GM13976 (cell line): ENCODE measurements around the gene EIF1AX.
"Not testable (repeated sequence)": the region's sequence is repeated elsewhere in the genome, so short reads cannot be mapped to it uniquely, and the experiment has no call there.

Experiments
- DNase-seq: peaks from one replicate; pipeline ENCODE4 v3.0.0; 2012; ENCODE audit warnings: low spot score
- in situ Hi-C: fragments of 300-500 bp; cut with MboI; formaldehyde crosslinking; loops from one replicate; pipeline ENCODE4 v1.12.0; 2022; ENCODE audit warnings: low sequenced_read_pairs, mixed read lengths, inconsistent platforms; ENCODE audit not compliant: unreplicated experiment
- TF ChIP-seq, protein P1 (sequence below): IDR thresholded peaks from 2 replicates; pipeline ENCODE4 v1.5.1; 2012; ENCODE audit warnings: borderline replicate concordance, mild to moderate bottlenecking; ENCODE audit not compliant: insufficient read depth; ENCODE audit errors: extremely low read depth, missing control alignments, control extremely low read depth

EIF1AX gene

DNA sequence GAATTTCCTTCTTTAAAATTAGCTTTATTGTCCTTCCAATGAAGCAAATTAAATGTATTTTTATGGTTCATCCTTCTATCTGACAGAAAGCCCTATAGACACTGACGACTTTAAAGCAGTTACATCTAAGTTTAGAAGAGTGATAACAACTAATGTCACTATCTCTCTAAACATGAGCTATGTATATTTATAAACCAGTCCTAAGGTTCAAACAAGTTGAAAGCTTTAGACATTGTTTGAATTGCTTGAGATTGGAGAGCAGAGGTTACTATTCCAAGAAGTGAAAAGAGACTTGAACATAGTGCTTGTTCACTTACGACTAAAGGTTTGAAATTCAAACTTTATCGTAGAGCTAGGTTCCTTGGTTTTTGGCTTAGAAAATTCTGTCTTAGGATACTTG is 30.2 kb upstream of the EIF1AX start:
- DNase-seq, result no peak
- TF ChIP-seq, protein P1, sequence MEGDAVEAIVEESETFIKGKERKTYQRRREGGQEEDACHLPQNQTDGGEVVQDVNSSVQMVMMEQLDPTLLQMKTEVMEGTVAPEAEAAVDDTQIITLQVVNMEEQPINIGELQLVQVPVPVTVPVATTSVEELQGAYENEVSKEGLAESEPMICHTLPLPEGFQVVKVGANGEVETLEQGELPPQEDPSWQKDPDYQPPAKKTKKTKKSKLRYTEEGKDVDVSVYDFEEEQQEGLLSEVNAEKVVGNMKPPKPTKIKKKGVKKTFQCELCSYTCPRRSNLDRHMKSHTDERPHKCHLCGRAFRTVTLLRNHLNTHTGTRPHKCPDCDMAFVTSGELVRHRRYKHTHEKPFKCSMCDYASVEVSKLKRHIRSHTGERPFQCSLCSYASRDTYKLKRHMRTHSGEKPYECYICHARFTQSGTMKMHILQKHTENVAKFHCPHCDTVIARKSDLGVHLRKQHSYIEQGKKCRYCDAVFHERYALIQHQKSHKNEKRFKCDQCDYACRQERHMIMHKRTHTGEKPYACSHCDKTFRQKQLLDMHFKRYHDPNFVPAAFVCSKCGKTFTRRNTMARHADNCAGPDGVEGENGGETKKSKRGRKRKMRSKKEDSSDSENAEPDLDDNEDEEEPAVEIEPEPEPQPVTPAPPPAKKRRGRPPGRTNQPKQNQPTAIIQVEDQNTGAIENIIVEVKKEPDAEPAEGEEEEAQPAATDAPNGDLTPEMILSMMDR, result no peak
- in situ Hi-C loops, result no loop called here

- DNase-seq, in situ Hi-C loops: not testable (repeated sequence)
Measured at GRCh38 chrX:20162516-20162915, 20.9 kb upstream of the EIF1AX start.

DNA sequence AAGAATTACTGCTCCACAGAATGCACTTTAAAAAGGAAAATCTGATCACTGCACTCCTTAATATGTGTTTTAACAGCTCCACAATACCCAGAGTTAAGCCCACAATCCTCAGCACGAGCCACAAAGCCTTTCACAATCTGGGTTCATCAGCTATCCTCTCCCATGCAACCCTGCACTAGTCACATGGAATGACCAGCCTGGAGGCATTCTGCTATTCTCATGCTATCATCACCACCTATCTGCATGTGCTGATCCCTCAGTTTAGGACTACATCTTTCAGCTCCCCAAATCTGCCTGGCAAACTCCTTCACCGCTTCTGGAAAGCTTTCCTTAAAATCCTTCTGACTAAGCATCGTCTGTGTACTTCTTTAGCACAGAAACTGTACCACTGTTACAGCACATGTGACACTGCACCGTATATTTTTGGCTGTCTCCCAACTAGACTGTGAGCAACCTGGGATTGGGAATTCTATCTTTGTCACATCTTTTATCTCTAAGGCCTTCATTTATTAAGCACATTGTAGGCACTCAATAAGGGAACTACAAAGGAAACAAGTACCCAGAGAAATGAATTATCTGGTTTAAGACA is 18.3 kb upstream of the EIF1AX start:
- no peak for DNase-seq
- in situ Hi-C loops, result no loop called here
- TF ChIP-seq, protein P1, result no peak

- TF ChIP-seq, protein P1, result no peak
- DNase-seq, result no peak
- in situ Hi-C loops, result no loop called here
Measured at GRCh38 chrX:20151689-20152088, 10.1 kb upstream of the EIF1AX start.

DNA sequence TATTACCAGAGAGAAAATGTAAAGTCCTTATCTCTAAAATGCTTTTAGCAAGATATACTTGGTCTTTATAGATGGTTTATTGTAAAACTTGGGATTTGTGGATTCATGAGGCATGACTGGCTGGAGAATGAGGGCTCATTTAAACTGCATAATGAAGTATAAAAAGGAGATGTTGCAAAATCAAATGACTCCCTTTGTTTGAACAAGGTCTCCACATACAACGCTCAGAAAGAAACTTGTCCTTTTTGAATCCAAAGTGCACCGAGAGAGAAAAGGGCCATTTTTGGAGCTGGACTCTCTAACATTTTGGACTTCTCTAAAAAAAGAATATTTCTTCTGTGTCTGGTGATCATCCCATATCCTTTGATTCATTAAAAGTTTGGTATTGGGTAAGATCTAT is 7.7 kb upstream of the EIF1AX start:
- in situ Hi-C loops, result no loop called here
- no peak for DNase-seq
- TF ChIP-seq, protein P1, result no peak

DNA sequence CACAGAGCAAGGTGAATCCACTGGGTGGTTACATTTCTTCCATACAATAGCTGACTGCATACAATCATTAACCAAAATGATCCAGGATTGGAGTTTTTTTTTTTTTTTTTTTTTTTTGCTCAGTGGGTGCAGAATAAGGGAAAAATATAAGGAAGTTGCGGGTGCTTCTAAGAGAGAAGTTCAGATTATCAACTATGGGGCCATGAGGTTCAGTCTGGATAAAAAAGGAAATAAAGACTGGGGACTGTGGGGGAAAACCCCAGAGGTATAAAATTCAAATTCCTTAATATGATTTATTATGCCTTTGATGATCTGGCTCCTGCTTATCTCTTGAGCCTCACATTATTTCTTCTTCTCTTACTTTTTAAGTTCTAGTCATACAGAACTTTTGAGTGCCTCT is 5.9 kb upstream of the EIF1AX start:
- no peak for DNase-seq
- in situ Hi-C loops, result no loop called here
- TF ChIP-seq, protein P1, result no peak

GRCh38 chrX:20144491-20144890 is 2.9 kb upstream of the EIF1AX start:
- TF ChIP-seq, protein P1, result no peak
- in situ Hi-C loops, result no loop called here
- DNase-seq, result no peak
